H1 (cell line): Measurements from ENCODE around the gene USP7. TPM values are rescaled to one million over a fixed set of nuclear protein-coding genes. Genes with fewer than 3 reads are reported as not detected.

ENCODE experiments used
- RXRA ChIP-seq: IDR thresholded peaks from 2 replicates; pipeline ENCODE4 v1.6.1; 2011; ENCODE audit warnings: low read depth, mild to moderate bottlenecking, low read length, moderate library complexity; ENCODE audit not compliant: insufficient read depth
- SIRT6 ChIP-seq: IDR thresholded peaks from one replicate; pipeline ENCODE4 v1.7.1; 2012; ENCODE audit warnings: low read length, inconsistent platforms
- polyA plus RNA-seq, 7 experiments: library from polyadenylated mRNA; depleted of rRNA in 3 of 7; stranded (reverse) in 5 of 7; unstranded in 2 of 7; fragments of >200 nt in 5 of 7; fragments of 200-250 nt in 2 of 7; gene quantifications; 1 replicate in 5 of 7; 2 replicates in 1 of 7; 4 replicates in 1 of 7; pipeline versions ENCODE4 v1.2.1 to v1.2.3, GENCODE V29; 2011 to 2013; ENCODE audit warnings: missing spikeins in 2 of 7, mixed read lengths in 2 of 7
- total RNA-seq: library from RNA; stranded (reverse); fragmentation: NEBNext Ultra II Directional; extraction: Animal tissue kit (Norgen Biotek cat#: 25700); gene quantifications from 2 replicates; pipeline ENCODE4 v1.2.1, GENCODE V29; 2021

Gene USP7
- total and polyA plus RNA-seq, 2 of the 8 experiments (the other 6 are each of a cell fraction or from before 2014, with no cell fraction given) = 21.3 to 211 TPM

DNA sequence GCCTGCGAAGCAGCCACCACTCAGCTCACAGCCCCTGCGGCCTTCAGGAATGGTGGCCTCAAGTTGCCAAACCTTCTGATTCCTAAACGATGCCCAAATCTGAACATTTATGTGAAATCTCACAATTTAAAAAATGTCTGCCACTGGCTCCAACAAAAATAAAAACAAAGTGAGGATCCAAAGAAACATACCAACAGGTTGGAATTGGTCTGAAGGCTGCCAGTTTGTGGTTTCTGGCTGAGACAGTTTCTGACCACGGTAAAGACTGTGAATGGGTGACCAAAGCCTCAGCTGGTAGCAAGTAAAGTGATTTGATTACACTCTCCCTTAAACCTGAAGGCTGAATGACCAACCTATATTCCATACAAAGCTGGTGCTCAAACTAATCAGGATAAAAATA is 56.6 kb downstream of the USP7 start (continued):
- TF ChIP-seq RXRA (no peak), SIRT6 (no peak)
